Natural killer cell (primary cell): ENCODE data around the gene SLC25A44. TPM values are rescaled to one million over a fixed set of nuclear protein-coding genes. Genes with fewer than 3 reads are reported as not detected.
A peak's percentile ranks its signal among the peaks of the same experiment; 100 is the strongest.

Experiments used
- ATAC-seq, 3 donors: fragments of 150-1000 bp in 2 of 3; fragments of 200-7000 bp in 1 of 3; cut with Tn5 transposase; 1 replicate in 1 of 3; 2 replicates in 2 of 3; pipeline ENCODE4 v1.10.0; 2021; ENCODE audit warnings: mild to moderate bottlenecking in 2 of 3, moderate library complexity in 2 of 3
- DNase-seq, 2 donors: peaks; one replicate each; pipeline versions ENCODE4 v3.0.0 to v3.0.0-alpha.2; 2013 to 2021; ENCODE audit warnings: mixed read lengths in 1 of 2
- H3K27ac ChIP-seq: one replicate; pipeline ENCODE4 v1.5.1; 2013; ENCODE audit warnings: mild to moderate bottlenecking, low read length
- H3K27me3 ChIP-seq: one replicate; pipeline ENCODE4 v1.6.1; 2013; ENCODE audit warnings: low read length; ENCODE audit not compliant: control insufficient read depth, insufficient read depth
- H3K36me3 ChIP-seq: one replicate; pipeline ENCODE4 v1.6.1; 2013; ENCODE audit warnings: low read length; ENCODE audit not compliant: control insufficient read depth, insufficient read depth
- H3K4me1 ChIP-seq: one replicate; pipeline ENCODE4 v1.6.1; 2013; ENCODE audit warnings: low read length; ENCODE audit not compliant: control insufficient read depth, insufficient read depth
- H3K4me3 ChIP-seq: one replicate; pipeline ENCODE4 v1.5.1; 2013; ENCODE audit warnings: low read length
- H3K9me3 ChIP-seq: one replicate; pipeline ENCODE4 v1.6.1; 2013; ENCODE audit warnings: low read length; ENCODE audit not compliant: control insufficient read depth, insufficient read depth
- H3K27ac Mint-ChIP-seq, 2 donors: one replicate each; pipeline ENCODE4 v1.8.0; 2022; ENCODE audit warnings: mild to moderate bottlenecking in 2 of 2, mixed read lengths in 2 of 2, moderate library complexity in 1 of 2
- H3K27me3 Mint-ChIP-seq, 2 donors: one replicate each; pipeline ENCODE4 v1.8.0; 2022; ENCODE audit warnings: low read depth in 2 of 2, mixed read lengths in 2 of 2
- H3K36me3 Mint-ChIP-seq: one replicate; pipeline ENCODE4 v1.8.0; 2022; ENCODE audit warnings: mixed read lengths
- H3K4me1 Mint-ChIP-seq, 2 donors: one replicate each; pipeline ENCODE4 v1.8.0; 2022; ENCODE audit warnings: mixed read lengths in 2 of 2
- H3K4me3 Mint-ChIP-seq: one replicate; pipeline ENCODE4 v1.8.0; 2022; ENCODE audit warnings: mild to moderate bottlenecking, moderate library complexity, mixed read lengths
- H3K9me3 Mint-ChIP-seq, 2 donors: one replicate each; pipeline ENCODE4 v1.8.0; 2022; ENCODE audit warnings: mixed read lengths in 2 of 2
- CTCF ChIP-seq: fragments of 200-600 bp; IDR thresholded peaks from one replicate; pipeline ENCODE4 v1.8.0; 2022; ENCODE audit warnings: antibody characterized with exemption
- WGBS: methylation state at CpG from one replicate; pipeline ENCODE4 v1.1.7; 2013; ENCODE audit warnings: missing lambda C conversion rate; ENCODE audit not compliant: insufficient coverage; 5-methylcytosine and 5-hydroxymethylcytosine counted together
- intact Hi-C: fragments of 100-400 bp; cut with micrococcal nuclease; formaldehyde crosslinking; loops from one replicate; pipeline ENCODE4 v1.14.2; 2022
- total RNA-seq, 4 donors: library from RNA; stranded (reverse); fragments of 120-200 nt in 1 of 4; gene quantifications; one replicate each; pipeline versions ENCODE4 v1.2.3 to v1.2.4, GENCODE V29; 2013 to 2022

The SLC25A44 gene
- total RNA-seq, 3 donors from 2014 or later (not counting 1 experiment from before 2014, with no cell fraction given): 17.1 to 49.2 (median 22.0) TPM

GRCh38 chr1:156163712-156164111 is 30.2 kb upstream of the SLC25A44 start:
- Mint-ChIP-seq H3K9me3 (no peaks in the 10 kb centered on the region), H3K4me3 (no peak overlapping the region), H3K4me1 (peaks cover 7 to 11% of the 10 kb centered on the region in 2 donors), H3K36me3 (no peaks in the 10 kb centered on the region), H3K27ac (no peak overlapping the region), H3K27me3 (peaks cover 3 to 5% of the 10 kb centered on the region in 2 donors)
- Histone ChIP-seq H3K9me3 (no peaks in the 10 kb centered on the region), H3K36me3 (no peaks in the 10 kb centered on the region), H3K4me1 (peaks cover 13% of the 10 kb centered on the region), H3K4me3 (no peak overlapping the region), H3K27ac (no peak overlapping the region), H3K27me3 (no peaks in the 10 kb centered on the region)
- intact Hi-C loops: no loop called here
- ATAC-seq (no peak), DNase-seq (no peak)
- TF ChIP-seq CTCF: no peak
- 86% methylated on average over 1 of the region's 1 CpG for WGBS

DNA sequence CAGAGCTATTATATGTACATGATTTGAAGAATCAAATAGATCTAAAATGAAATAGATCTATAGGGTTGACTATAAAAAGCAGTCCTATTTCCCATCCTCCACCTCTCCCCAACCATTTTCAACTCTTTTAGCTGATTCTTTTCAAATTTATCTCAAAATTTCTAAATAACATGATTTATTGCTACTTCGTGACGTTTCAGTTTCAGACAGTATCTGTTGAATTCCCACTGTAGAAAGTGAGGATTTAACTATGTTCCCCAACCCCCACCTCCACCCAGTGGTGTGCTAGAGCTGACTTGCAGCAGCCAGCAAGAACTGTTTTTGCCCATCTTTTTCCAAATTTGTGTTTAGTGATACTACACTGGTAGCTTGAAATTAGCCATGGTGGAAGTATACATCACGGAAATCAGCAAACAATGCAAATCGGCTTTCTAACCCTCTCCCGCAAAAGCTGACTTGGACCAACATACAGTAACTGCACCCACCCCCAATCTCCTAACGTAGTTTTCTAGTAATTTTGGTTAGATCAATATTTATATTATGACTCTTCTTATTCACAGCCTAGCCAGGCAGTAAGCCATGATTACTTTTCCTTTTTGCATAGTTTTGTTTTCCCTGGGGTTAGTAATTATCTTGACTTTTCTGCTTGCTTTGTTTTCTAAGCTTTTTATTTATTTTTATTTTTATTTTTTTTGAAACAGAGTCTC is 29.6 kb upstream of the SLC25A44 start:
- Mint-ChIP-seq H3K9me3 (no peaks in the 10 kb centered on the region), H3K4me3 (no peak overlapping the region), H3K36me3 (no peaks in the 10 kb centered on the region), H3K4me1 (peaks cover 7 to 11% of the 10 kb centered on the region in 2 donors), H3K27ac (no peak overlapping the region), H3K27me3 (peaks cover 3 to 5% of the 10 kb centered on the region in 2 donors)
- intact Hi-C loops: no loop called here
- Histone ChIP-seq H3K4me1 (peaks cover 12% of the 10 kb centered on the region), H3K4me3 (no peak overlapping the region), H3K9me3 (no peaks in the 10 kb centered on the region), H3K27ac (no peak overlapping the region), H3K36me3 (no peaks in the 10 kb centered on the region), H3K27me3 (no peaks in the 10 kb centered on the region)
- 91% methylated on average over 5 of the region's 6 CpGs for WGBS
- DNase-seq: no peak
- ATAC-seq: no peak
- TF ChIP-seq CTCF: no peak

- Mint-ChIP-seq H3K27ac (no peak overlapping the region), H3K4me3 (no peak overlapping the region), H3K4me1 (peaks cover 7 to 11% of the 10 kb centered on the region in 2 donors), H3K27me3 (peaks cover 3 to 5% of the 10 kb centered on the region in 2 donors), H3K9me3 (no peaks in the 10 kb centered on the region), H3K36me3 (no peaks in the 10 kb centered on the region)
- intact Hi-C loops: no loop called here
- no peak overlapping the region for H3K4me3 ChIP-seq
- peaks cover 12% of the 10 kb centered on the region for H3K4me1 ChIP-seq
- H3K9me3 ChIP-seq: no peaks in the 10 kb centered on the region
- DNase-seq (peak in 1 of 2 donors; percentile 51), ATAC-seq (no peak)
- H3K27me3 ChIP-seq: no peaks in the 10 kb centered on the region
- H3K27ac ChIP-seq: no peak overlapping the region
- TF ChIP-seq CTCF: no peak
- WGBS: 76% methylated on average over 2 of the region's 2 CpGs
- no peaks in the 10 kb centered on the region for H3K36me3 ChIP-seq
Measured at GRCh38 chr1:156165083-156165482, 28.8 kb upstream of the SLC25A44 start.

DNA sequence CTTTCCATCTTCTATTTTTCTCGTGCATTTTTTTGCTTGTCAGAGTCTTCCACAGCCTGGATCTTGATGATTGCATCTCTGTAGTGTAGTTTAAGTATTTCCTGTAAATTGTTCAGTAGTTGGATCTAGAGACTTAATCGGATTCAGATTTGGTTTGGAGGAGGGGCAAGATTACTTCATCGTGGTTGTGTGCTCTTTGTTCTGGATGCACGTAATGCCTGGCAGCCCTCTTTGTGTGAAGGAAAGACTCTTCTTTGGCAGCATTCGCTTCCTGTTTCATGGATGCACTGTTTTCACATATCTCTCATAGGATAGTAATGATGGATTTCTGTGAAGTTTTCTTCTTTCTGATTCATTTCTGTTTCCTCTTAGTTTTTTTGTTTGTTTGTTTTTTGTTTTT is 26.4 kb upstream of the SLC25A44 start:
- Mint-ChIP-seq H3K4me3 (no peak overlapping the region), H3K36me3 (no peaks in the 10 kb centered on the region), H3K27me3 (peaks cover 3 to 5% of the 10 kb centered on the region in 2 donors), H3K27ac (no peak overlapping the region), H3K4me1 (no peaks in the 10 kb centered on the region), H3K9me3 (no peaks in the 10 kb centered on the region)
- ATAC-seq: no peak
- Histone ChIP-seq H3K4me3 (no peak overlapping the region), H3K36me3 (no peaks in the 10 kb centered on the region), H3K4me1 (no peaks in the 10 kb centered on the region), H3K9me3 (no peaks in the 10 kb centered on the region), H3K27ac (no peak overlapping the region), H3K27me3 (no peaks in the 10 kb centered on the region)
- intact Hi-C loops: no loop called here
- TF ChIP-seq CTCF: no peak
- 86% methylated on average over 4 of the region's 5 CpGs for WGBS
- DNase-seq: no peak
